HepG2 (cell line): Measurements from ENCODE around the gene RIPPLY2. TPM values are rescaled to one million over a fixed set of nuclear protein-coding genes. Genes with fewer than 3 reads are reported as not detected.

Source experiments
- ATAC-seq: fragments of 200-7000 bp; cut with Tn5 transposase; 3 replicates; pipeline ENCODE4 v1.9.1; 2020; ENCODE audit warnings: mild to moderate bottlenecking, moderate library complexity
- BruUV-seq: library from RNA; stranded (reverse); fragments of 400-500 nt; replicated peaks from 2 replicates; lab custom pipeline; 2021; lab: Mats Ljungman, UMichigan
- CTCF ChIA-PET: fragments of 300-600 bp; formaldehyde crosslinking; extraction: SDS; loops from one replicate; lab custom pipeline; 2021; ENCODE audit warnings: low total read pairs, inconsistent platforms, low intra/inter-chr PET ratio; lab: Yijun Ruan, JAX
- POLR2A ChIA-PET: fragments of 350-600 bp; sonication (Branson Sonifier 250); formaldehyde crosslinking; loops from one replicate; lab custom pipeline; 2020; ENCODE audit warnings: antibody characterized with exemption, inconsistent platforms; lab: Yijun Ruan, JAX
- DNase-seq: peaks from one replicate; pipeline ENCODE4 v3.0.0-alpha.2; 2015; ENCODE audit warnings: low spot score
- FAIRE-seq: peaks from 3 replicates; lab custom pipeline; 2011; peaks lifted over from hg19 to GRCh38; lab: Jason Lieb, UNC
- H2AFZ ChIP-seq: one replicate; pipeline ENCODE4 v1.6.1; 2011; ENCODE audit warnings: low read length, inconsistent platforms
- H3K27ac ChIP-seq: fragments of 300-600 bp; 3 replicates; pipeline ENCODE4 v1.8.0; 2011; ENCODE audit warnings: mixed run types, mild to moderate bottlenecking, mixed read lengths, low read length, inconsistent platforms; ENCODE audit not compliant: insufficient read depth; ENCODE audit errors: extremely low read length
- H3K27me3 ChIP-seq, 2 experiments: fragments of 200-600 bp in 1 of 2; 2 replicates in 1 of 2; 3 replicates in 1 of 2; pipeline versions ENCODE4 v1.6.0 to v1.8.0; 2011; ENCODE audit warnings: low read length in 2 of 2, mild to moderate bottlenecking in 2 of 2, moderate library complexity in 2 of 2, inconsistent platforms in 1 of 2; ENCODE audit not compliant: insufficient read depth in 2 of 2, control insufficient read depth in 1 of 2
- H3K36me3 ChIP-seq, 2 experiments: fragments of 200-600 bp in 1 of 2; replicated peaks in 1 of 2; 2 replicates in 1 of 2; 3 replicates in 1 of 2; pipeline versions ENCODE4 v1.5.1 to v1.8.0; 2011; ENCODE audit warnings: low read length in 2 of 2, inconsistent platforms in 1 of 2; ENCODE audit not compliant: insufficient read depth in 2 of 2, control insufficient read depth in 1 of 2
- H3K4me1 ChIP-seq: 2 replicates; pipeline ENCODE4 v1.5.1; 2012; ENCODE audit warnings: low read length, inconsistent platforms; ENCODE audit not compliant: insufficient read depth
- H3K4me2 ChIP-seq: 2 replicates; pipeline ENCODE4 v1.6.0; 2011; ENCODE audit warnings: low read depth, low read length, inconsistent platforms
- H3K4me3 ChIP-seq, 3 experiments: fragments of 200-600 bp in 1 of 3; sonication (generic), shearing (Covaris generic) in 1 of 3; replicated peaks in 1 of 3; 2 replicates each; pipeline ENCODE4 v1.5.1; 2011 to 2016; ENCODE audit warnings: low read length in 3 of 3, inconsistent platforms in 2 of 3, low read depth in 2 of 3, mild to moderate bottlenecking in 2 of 3, control low read depth in 1 of 3, mixed read lengths in 1 of 3; ENCODE audit not compliant: insufficient read depth in 1 of 3
- H3K79me2 ChIP-seq: one replicate; pipeline ENCODE4 v1.6.1; 2011; ENCODE audit warnings: low read length, inconsistent platforms; ENCODE audit not compliant: insufficient read depth
- H3K9ac ChIP-seq: 2 replicates; pipeline ENCODE4 v1.6.0; 2011; ENCODE audit warnings: mild to moderate bottlenecking, low read depth, low read length, inconsistent platforms; ENCODE audit not compliant: insufficient read depth
- H3K9me3 ChIP-seq: 2 replicates; pipeline ENCODE4 v1.5.1; 2012; ENCODE audit warnings: mild to moderate bottlenecking, low read length
- H4K20me1 ChIP-seq: 2 replicates; pipeline ENCODE4 v1.6.0; 2011; ENCODE audit warnings: inconsistent platforms, mild to moderate bottlenecking, low read length, moderate library complexity; ENCODE audit not compliant: insufficient read depth
- ETV6 ChIP-seq: sonication (generic); formaldehyde crosslinking; conservative IDR thresholded peaks from 2 replicates; pipeline ENCODE4 v1.4.0; 2020; ENCODE audit warnings: missing genetic modification reagents
- HDAC1 ChIP-seq: sonication (generic); formaldehyde crosslinking; IDR thresholded peaks from 2 replicates; pipeline ENCODE4 v1.5.1; 2020; ENCODE audit warnings: mild to moderate bottlenecking, missing genetic modification reagents
- MAFK ChIP-seq, 2 experiments: IDR thresholded peaks in 1 of 2; conservative IDR thresholded peaks in 1 of 2; 2 replicates each; pipeline ENCODE4 v1.6.1; 2011; ENCODE audit warnings: improper control_type of control experiment in 2 of 2, low read length in 2 of 2
- PAF1 ChIP-seq: IDR thresholded peaks from 2 replicates; pipeline ENCODE4 v1.6.1; 2016; ENCODE audit warnings: missing genetic modification reagents, missing compliant biosample characterization
- REPIN1 ChIP-seq: sonication (generic); formaldehyde crosslinking; IDR thresholded peaks from 2 replicates; pipeline ENCODE4 v1.8.0; 2022; ENCODE audit warnings: missing genetic modification reagents, low read depth, mild to moderate bottlenecking, borderline replicate concordance
- TCF12 ChIP-seq, 2 experiments: fragments of 450-650 bp in 1 of 2; sonication (generic) in 1 of 2; formaldehyde crosslinking in 1 of 2; IDR thresholded peaks; 2 replicates each; pipeline versions ENCODE4 v1.6.1 to v1.8.0; 2017 to 2022; ENCODE audit warnings: antibody characterized with exemption in 1 of 2, mild to moderate bottlenecking in 1 of 2, missing genetic modification reagents in 1 of 2, moderate library complexity in 1 of 2
- TSC22D2 ChIP-seq: sonication (generic); formaldehyde crosslinking; IDR thresholded peaks from 2 replicates; pipeline ENCODE4 v1.5.1; 2020; ENCODE audit warnings: missing genetic modification reagents, mild to moderate bottlenecking, borderline replicate concordance
- ZFP1 ChIP-seq: IDR thresholded peaks from 2 replicates; pipeline ENCODE4 v1.6.1; 2016
- ZKSCAN1 ChIP-seq: fragments of 150-350 bp; IDR thresholded peaks from 2 replicates; pipeline ENCODE4 v1.6.1; 2014; ENCODE audit warnings: low read length
- ZNF12 ChIP-seq: sonication (generic); formaldehyde crosslinking; IDR thresholded peaks from 2 replicates; pipeline ENCODE4 v1.5.0; 2020; ENCODE audit warnings: missing genetic modification reagents
- ZNF264 ChIP-seq: sonication (generic); formaldehyde crosslinking; IDR thresholded peaks from 2 replicates; pipeline ENCODE4 v1.4.0; 2020; ENCODE audit warnings: missing genetic modification reagents
- ZNF3 ChIP-seq: IDR thresholded peaks from 2 replicates; pipeline ENCODE4 v1.7.0; 2017; ENCODE audit warnings: inconsistent platforms
- ZNF337 ChIP-seq: sonication (generic); formaldehyde crosslinking; IDR thresholded peaks from 2 replicates; pipeline ENCODE4 v1.5.1; 2020; ENCODE audit warnings: missing genetic modification reagents, low read depth, mild to moderate bottlenecking, borderline replicate concordance
- ZZZ3 ChIP-seq: sonication (generic); formaldehyde crosslinking; IDR thresholded peaks from 2 replicates; pipeline ENCODE4 v1.4.0; 2020; ENCODE audit warnings: missing genetic modification reagents, mild to moderate bottlenecking, borderline replicate concordance
- WGBS: methylation state at CpG from one replicate; pipeline ENCODE4 v1.1.6; 2017; ENCODE audit warnings: low lambda C conversion rate; 5-methylcytosine and 5-hydroxymethylcytosine counted together
- in situ Hi-C: cut with HindIII; loops from 2 replicates; pipeline ENCODE4 v1.10.0; 2017; ENCODE audit warnings: low pct_unique_long_range_greater_than_20kb; ENCODE audit not compliant: extremely low pct_ligation_motif_present
- intact Hi-C: fragments of 100-400 bp; cut with micrococcal nuclease; formaldehyde crosslinking; loops from one replicate; pipeline ENCODE4 v1.10.0; 2022; ENCODE audit not compliant: unreplicated experiment
- polyA plus RNA-seq, 8 experiments: library from polyadenylated mRNA; depleted of rRNA in 3 of 8; stranded (reverse) in 7 of 8; unstranded in 1 of 8; fragments of >200 nt; fragmentation: Illumina TruSeq in 4 of 8; extraction: Trizol in 4 of 8; gene quantifications; 2 replicates each; pipeline versions ENCODE4 v1.2.1 to v1.2.3, GENCODE V29; 2011 to 2016; ENCODE audit warnings: low read depth in 4 of 8, missing spikeins in 1 of 8, mixed read lengths in 1 of 8; ENCODE audit not compliant: insufficient read depth in 1 of 8
- total RNA-seq, 5 experiments: library from RNA; depleted of rRNA; stranded (reverse); fragments of >200 nt; fragmentation: Illumina TruSeq; extraction: Trizol; gene quantifications; 2 replicates each; pipeline ENCODE4 v1.2.3, GENCODE V29; 2016; ENCODE audit warnings: low read depth in 1 of 5
- TF ChIP-seq, protein P1 (sequence below): sonication (generic); formaldehyde crosslinking; IDR thresholded peaks from 2 replicates; pipeline ENCODE4 v1.9.0; 2021; ENCODE audit warnings: missing genetic modification reagents, mild to moderate bottlenecking, borderline replicate concordance
- TF ChIP-seq, protein P2 (sequence below): sonication (generic); formaldehyde crosslinking; IDR thresholded peaks from 2 replicates; pipeline ENCODE4 v1.4.0; 2020; ENCODE audit warnings: missing genetic modification reagents
- TF ChIP-seq, protein P3 (sequence below): IDR thresholded peaks from 2 replicates; pipeline ENCODE4 v1.6.1; 2016; ENCODE audit warnings: mild to moderate bottlenecking, missing biosample characterization, missing genetic modification reagents

Gene RIPPLY2
- total and polyA plus RNA-seq, 2 of the 13 experiments (the other 11 are each of a cell fraction or from before 2014, with no cell fraction given): not detected

DNA sequence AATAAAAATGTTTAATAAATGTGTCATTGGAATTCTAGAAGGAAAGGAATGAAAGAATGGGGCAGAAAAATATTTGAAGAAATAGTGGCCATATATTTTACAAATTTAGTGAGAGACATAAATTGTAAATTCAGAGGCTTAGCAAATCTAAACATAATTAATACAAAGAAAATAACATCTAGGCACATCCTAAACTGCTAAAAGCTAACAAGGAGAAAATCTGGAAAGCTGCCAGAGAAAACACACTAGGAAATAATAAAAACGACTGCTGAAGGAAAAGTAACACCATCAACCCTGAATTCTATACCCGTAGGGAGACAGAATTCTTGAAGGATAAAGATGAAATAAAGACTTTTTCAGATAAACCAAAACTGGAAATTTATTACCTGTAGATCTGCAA, 30.1 kb downstream of the RIPPLY2 start:
- in situ Hi-C loops: no loop called here
- H3K79me2 ChIP-seq: peaks cover 7% of the 10 kb centered on the region
- no peak overlapping the region for H2AFZ ChIP-seq
- no peaks in the 10 kb centered on the region for H3K27me3 ChIP-seq
- DNase-seq: no peak
- WGBS: 60% methylated on average over 2 of the region's 2 CpGs
- H3K36me3 ChIP-seq: no peaks in the 10 kb centered on the region
- no peak for TF ChIP-seq ETV6
- no peak for TF ChIP-seq PAF1
- TF ChIP-seq, protein P1, sequence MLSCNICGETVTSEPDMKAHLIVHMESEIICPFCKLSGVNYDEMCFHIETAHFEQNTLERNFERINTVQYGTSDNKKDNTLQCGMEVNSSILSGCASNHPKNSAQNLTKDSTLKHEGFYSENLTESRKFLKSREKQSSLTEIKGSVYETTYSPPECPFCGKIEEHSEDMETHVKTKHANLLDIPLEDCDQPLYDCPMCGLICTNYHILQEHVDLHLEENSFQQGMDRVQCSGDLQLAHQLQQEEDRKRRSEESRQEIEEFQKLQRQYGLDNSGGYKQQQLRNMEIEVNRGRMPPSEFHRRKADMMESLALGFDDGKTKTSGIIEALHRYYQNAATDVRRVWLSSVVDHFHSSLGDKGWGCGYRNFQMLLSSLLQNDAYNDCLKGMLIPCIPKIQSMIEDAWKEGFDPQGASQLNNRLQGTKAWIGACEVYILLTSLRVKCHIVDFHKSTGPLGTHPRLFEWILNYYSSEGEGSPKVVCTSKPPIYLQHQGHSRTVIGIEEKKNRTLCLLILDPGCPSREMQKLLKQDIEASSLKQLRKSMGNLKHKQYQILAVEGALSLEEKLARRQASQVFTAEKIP (CRISPR knock-in tag): no peak
- no peak for TF ChIP-seq ZNF12
- no peak for TF ChIP-seq REPIN1 (CRISPR knock-in tag)
- TF ChIP-seq ZZZ3 (CRISPR knock-in tag): no peak
- TF ChIP-seq ZNF337 (CRISPR knock-in tag): no peak
- TF ChIP-seq ZNF264: no peak
- TF ChIP-seq ZKSCAN1: no peak
- TF ChIP-seq TCF12 (IDR thresholded peaks at IDR 0.05): no peak
- no peak for TF ChIP-seq TCF12 (CRISPR knock-in tag; IDR thresholded peaks at IDR 0.05)
- TF ChIP-seq, protein P2, sequence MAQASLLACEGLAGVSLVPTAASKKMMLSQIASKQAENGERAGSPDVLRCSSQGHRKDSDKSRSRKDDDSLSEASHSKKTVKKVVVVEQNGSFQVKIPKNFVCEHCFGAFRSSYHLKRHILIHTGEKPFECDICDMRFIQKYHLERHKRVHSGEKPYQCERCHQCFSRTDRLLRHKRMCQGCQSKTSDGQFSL (CRISPR knock-in tag): no peak
- no peak for TF ChIP-seq HDAC1 (CRISPR knock-in tag)
- TF ChIP-seq, protein P3, sequence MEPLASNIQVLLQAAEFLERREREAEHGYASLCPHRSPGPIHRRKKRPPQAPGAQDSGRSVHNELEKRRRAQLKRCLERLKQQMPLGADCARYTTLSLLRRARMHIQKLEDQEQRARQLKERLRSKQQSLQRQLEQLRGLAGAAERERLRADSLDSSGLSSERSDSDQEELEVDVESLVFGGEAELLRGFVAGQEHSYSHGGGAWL (CRISPR knock-in tag): no peak
- TF ChIP-seq MAFK (conservative IDR thresholded peaks at IDR 0.05 in 1 of 2, IDR thresholded peaks at IDR 0.05 in 1 of 2; ENCODE audit: low read length in 2 of 2): no peak
- TF ChIP-seq ZNF3 (CRISPR knock-in tag): no peak
- no peak for TF ChIP-seq TSC22D2
- TF ChIP-seq ZFP1 (CRISPR knock-in tag): no peak
- TF ChIP-seq, all 625 proteins: peak for 0
- Histone ChIP-seq H3K4me3 (no peak overlapping the region), H3K4me1 (peaks cover 15% of the 10 kb centered on the region), H3K9ac (no peak overlapping the region), H3K4me2 (no peak overlapping the region), H3K27ac (no peak overlapping the region), H3K9me3 (no peaks in the 10 kb centered on the region), H4K20me1 (peaks cover 4% of the 10 kb centered on the region; the same call in 1 of the 2 replicates)
- ChIA-PET POLR2A (no interaction called here), CTCF (interaction anchor here (2.9 kb wide), 1 partner anchor 337 kb away, joined by 30 read pairs; no protein-coding TSS in a partner anchor)
- intact Hi-C loops: loop anchor here (5.0 to 10.0 kb wide), 3 partner anchors 172 to 1442 kb away; no protein-coding TSS in a partner anchor
- no peak for ATAC-seq
- no peak for FAIRE-seq
- BruUV-seq: no TSS peak
